ENCODE data around the gene WDR33. TPM values are rescaled to one million over a fixed set of nuclear protein-coding genes. Genes with fewer than 3 reads are reported as not detected.
"Not testable (repeated sequence)": the region's sequence is repeated elsewhere in the genome, so short reads cannot be mapped to it uniquely, and the experiment has no call there.

Gene WDR33
- total and polyA plus RNA-seq, 4 experiments from 2014 or later: 19.4 to 86.2 (median 70.4) TPM

DNA sequence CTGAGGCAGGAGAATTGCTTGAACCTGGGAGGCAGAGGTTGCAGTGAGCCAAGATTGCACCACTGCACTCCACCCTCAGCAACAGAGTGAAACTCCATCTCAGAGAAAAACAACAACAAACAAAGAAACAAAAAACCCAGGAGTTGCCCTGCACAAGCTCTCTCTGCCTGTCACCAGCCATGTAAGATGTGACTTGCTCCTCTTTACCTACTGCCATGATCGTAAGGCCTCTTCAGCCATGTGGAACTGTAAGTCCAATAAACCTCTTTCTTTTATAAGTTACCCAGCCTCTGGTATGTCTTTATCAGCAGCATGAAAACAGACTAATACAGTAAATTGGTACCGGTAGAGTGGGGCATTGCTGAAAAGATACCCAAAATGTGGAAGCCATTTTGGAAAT is 15.7 kb upstream of the WDR33 start:
- H3K36me3 ChIP-seq (ENCODE audit: insufficient read depth, low read length); H3K27me3 Mint-ChIP-seq; H3K27me3 ChIP-seq (ENCODE audit: insufficient read depth, low read length); intact Hi-C loops (cut with micrococcal nuclease); H3K36me3 Mint-ChIP-seq; POLR2A ChIA-PET (ENCODE audit: partially characterized antibody); H3K4me3 Mint-ChIP-seq; H3K9me3 ChIP-seq (ENCODE audit: control insufficient read depth in 1 of 2, low read length in 2 of 2); H3K4me3 ChIP-seq (ENCODE audit: low read length in 2 of 2); DNase-seq; H3K27ac ChIP-seq (ENCODE audit: low read depth, low read length); CTCF ChIA-PET (ENCODE audit: partially characterized antibody): not testable (repeated sequence)
- Mint-ChIP-seq H3K4me1 (peaks cover 19 to 39% (median 26%) of the 10 kb centered on the region in 4 donors), H3K9me3 (peaks cover 0 to 17% (median under 1%) of the 10 kb centered on the region in 8 donors), H3K27ac (peak overlapping the region in 2 of 7 donors; percentile 13 to 26)
- peaks cover 24% of the 10 kb centered on the region for H3K4me1 ChIP-seq (ENCODE audit: insufficient read depth, low read length)

DNA sequence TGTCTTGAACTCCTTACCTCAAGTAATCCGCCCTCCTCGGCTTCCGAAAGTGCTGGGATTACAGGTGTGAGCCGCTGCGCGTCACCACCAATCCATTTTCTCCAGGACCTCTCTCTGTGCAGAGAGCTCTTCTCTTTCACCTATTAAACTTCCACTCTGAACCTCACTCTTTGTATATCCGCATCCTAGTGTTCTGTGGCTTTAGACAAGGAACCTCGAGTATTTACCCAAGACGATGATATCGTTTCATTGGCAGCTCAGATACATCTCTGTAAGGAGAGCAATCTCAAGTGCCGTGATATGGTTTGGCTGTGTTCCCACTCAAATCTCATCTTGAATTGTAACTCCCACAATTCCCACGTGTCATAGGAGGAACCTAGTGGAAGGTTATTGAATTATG is 15.1 kb upstream of the WDR33 start:
- H3K36me3 Mint-ChIP-seq: peaks cover 0 to 3% of the 10 kb centered on the region in 2 donors
- Histone ChIP-seq H3K9me3 (ENCODE audit: control insufficient read depth in 1 of 2, low read length in 2 of 2) (no peaks in the 10 kb centered on the region), H3K27me3 (ENCODE audit: insufficient read depth, low read length) (no peaks in the 10 kb centered on the region), H3K36me3 (ENCODE audit: insufficient read depth, low read length) (no peaks in the 10 kb centered on the region), H3K4me3 (ENCODE audit: low read length in 2 of 2) (no peak overlapping the region), H3K4me1 (ENCODE audit: insufficient read depth, low read length) (peaks cover 22% of the 10 kb centered on the region), H3K27ac (ENCODE audit: low read depth, low read length) (no peak overlapping the region)
- peaks cover 0 to 17% (median 2%) of the 10 kb centered on the region in 8 donors for H3K9me3 Mint-ChIP-seq
- CTCF ChIA-PET (ENCODE audit: partially characterized antibody): no interaction called here
- H3K4me1 Mint-ChIP-seq: peaks cover 17 to 33% (median 25%) of the 10 kb centered on the region in 4 donors
- H3K27me3 Mint-ChIP-seq: no peaks in the 10 kb centered on the region
- no peak for DNase-seq
- intact Hi-C loops (cut with micrococcal nuclease): no loop called here
- no peak overlapping the region for H3K4me3 Mint-ChIP-seq
- POLR2A ChIA-PET (ENCODE audit: partially characterized antibody): no interaction called here
- H3K27ac Mint-ChIP-seq: no peak overlapping the region

DNA sequence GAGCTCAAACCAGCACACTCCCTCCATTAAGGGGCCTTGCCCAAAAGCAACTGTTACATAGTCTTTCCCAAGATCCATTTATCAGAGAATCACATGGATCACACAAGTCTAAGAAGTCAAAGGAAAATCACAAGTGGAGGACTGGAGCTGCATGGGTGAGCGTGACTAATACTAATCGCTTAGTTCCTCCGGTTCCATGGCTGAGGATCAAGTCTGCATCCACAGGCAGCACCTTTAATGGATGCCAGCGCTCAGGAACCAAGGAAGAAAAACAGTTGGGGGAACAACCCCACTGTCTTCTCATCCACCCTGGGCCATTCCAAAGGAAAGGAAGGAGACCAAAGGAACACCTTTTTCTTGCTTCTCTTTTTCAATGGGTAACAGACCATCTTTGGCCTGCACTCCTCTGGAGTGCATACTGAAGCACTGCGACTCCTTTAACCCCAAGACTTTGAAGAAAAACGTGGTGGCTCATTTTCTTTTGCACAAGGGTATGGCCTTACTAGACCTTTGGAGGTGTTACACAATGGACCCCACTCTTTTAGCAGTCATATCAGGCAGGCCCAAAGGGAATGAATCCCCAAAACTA is 9.2 kb upstream of the WDR33 start:
- intact Hi-C loops (cut with micrococcal nuclease): no loop called here
- H3K4me3 ChIP-seq (ENCODE audit: low read length in 2 of 2): no peak overlapping the region
- DNase-seq: no peak
- no peak overlapping the region for H3K27ac ChIP-seq (ENCODE audit: low read depth, low read length)
- H3K27me3 ChIP-seq (ENCODE audit: insufficient read depth, low read length): no peaks in the 10 kb centered on the region
- H3K36me3 Mint-ChIP-seq: peaks cover 0 to 10% of the 10 kb centered on the region in 2 donors
- H3K9me3 ChIP-seq (ENCODE audit: control insufficient read depth in 1 of 2, low read length in 2 of 2): peaks cover 0 to 9% of the 10 kb centered on the region in 2 donors
- H3K4me3 Mint-ChIP-seq: no peak overlapping the region
- CTCF ChIA-PET (ENCODE audit: partially characterized antibody): no interaction called here
- H3K9me3 Mint-ChIP-seq: peaks cover 0 to 27% (median 18%) of the 10 kb centered on the region in 8 donors
- POLR2A ChIA-PET (ENCODE audit: partially characterized antibody): no interaction called here
- H3K4me1 ChIP-seq (ENCODE audit: insufficient read depth, low read length): no peaks in the 10 kb centered on the region
- no peaks in the 10 kb centered on the region for H3K4me1 Mint-ChIP-seq
- H3K36me3 ChIP-seq (ENCODE audit: insufficient read depth, low read length): no peaks in the 10 kb centered on the region
- H3K27me3 Mint-ChIP-seq: peaks cover 0 to 2% of the 10 kb centered on the region in 2 donors
- H3K27ac Mint-ChIP-seq: no peak overlapping the region

DNA sequence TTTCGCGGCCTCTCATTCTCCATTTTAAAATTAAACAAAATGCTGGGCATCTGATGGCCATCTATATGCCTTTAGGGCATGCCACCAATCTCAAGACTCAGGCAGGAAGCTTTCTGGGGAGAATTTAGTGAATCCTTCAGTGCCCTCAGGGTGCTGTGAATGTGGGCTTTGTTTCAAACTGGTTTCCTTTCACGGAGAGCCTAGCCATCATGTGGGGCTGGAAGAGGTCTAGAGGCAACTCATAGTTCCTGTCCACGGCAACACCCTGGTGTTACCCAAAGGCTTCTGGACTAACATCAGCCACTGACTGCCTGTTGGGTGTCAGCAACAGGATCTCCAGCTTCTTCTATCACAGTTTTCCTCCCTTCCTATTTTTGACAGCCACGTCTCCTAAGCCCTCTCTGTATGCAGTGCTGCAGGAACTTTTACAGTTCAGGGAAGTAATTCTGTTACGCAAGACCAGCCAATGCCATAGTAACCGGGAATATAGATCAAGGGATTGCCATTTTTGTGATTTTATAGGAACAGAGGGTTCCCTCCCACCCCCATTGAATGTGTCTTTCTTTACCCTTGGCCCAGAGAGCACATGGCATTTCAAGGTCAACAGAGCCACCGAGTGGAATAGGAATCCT is 7.9 kb upstream of the WDR33 start:
- Histone ChIP-seq H3K27ac (ENCODE audit: low read depth, low read length) (no peak overlapping the region), H3K27me3 (ENCODE audit: insufficient read depth, low read length) (no peaks in the 10 kb centered on the region), H3K36me3 (ENCODE audit: insufficient read depth, low read length) (no peaks in the 10 kb centered on the region), H3K4me3 (ENCODE audit: low read length in 2 of 2) (no peak overlapping the region), H3K9me3 (ENCODE audit: control insufficient read depth in 1 of 2, low read length in 2 of 2) (peaks cover 0 to 9% of the 10 kb centered on the region in 2 donors), H3K4me1 (ENCODE audit: insufficient read depth, low read length) (no peaks in the 10 kb centered on the region)
- Mint-ChIP-seq H3K27ac (no peak overlapping the region), H3K27me3 (peaks cover 0 to 4% of the 10 kb centered on the region in 2 donors), H3K9me3 (peaks cover 0 to 27% (median 18%) of the 10 kb centered on the region in 8 donors), H3K36me3 (peaks cover 0 to 10% of the 10 kb centered on the region in 2 donors), H3K4me1 (no peaks in the 10 kb centered on the region), H3K4me3 (no peak overlapping the region)
- CTCF ChIA-PET (ENCODE audit: partially characterized antibody): interaction anchor here (0.7 kb wide), 1 partner anchor 24 kb away, joined by 3 read pairs; no protein-coding TSS in a partner anchor
- POLR2A ChIA-PET (ENCODE audit: partially characterized antibody): no interaction called here
- DNase-seq: no peak
- intact Hi-C loops (cut with micrococcal nuclease): no loop called here

DNA sequence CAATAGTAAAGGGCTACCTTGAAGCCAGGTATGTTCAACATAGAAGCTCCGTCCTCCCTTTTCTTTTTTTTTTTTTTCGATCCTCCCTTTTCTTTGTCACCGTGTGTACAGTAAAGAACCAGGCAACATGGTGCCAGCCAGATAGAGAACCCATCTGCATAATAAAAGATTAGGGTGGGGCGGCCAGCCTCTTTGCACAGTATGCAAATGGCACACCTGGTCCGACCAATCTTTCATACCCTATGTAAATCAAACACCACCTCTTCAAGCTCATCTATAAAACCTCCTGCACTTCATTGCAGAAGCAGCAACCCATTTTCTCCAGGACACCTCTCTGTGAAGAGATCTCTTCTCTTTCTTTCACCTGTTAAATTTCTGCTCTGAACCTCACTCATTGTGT is 7.3 kb upstream of the WDR33 start:
- Mint-ChIP-seq H3K4me1 (no peaks in the 10 kb centered on the region), H3K27me3 (peaks cover 0 to 5% of the 10 kb centered on the region in 2 donors), H3K4me3 (no peak overlapping the region), H3K27ac (no peak overlapping the region), H3K36me3 (peaks cover 0 to 10% of the 10 kb centered on the region in 2 donors), H3K9me3 (peaks cover 0 to 27% (median 18%) of the 10 kb centered on the region in 8 donors)
- Histone ChIP-seq H3K9me3 (ENCODE audit: control insufficient read depth in 1 of 2, low read length in 2 of 2) (peaks cover 0 to 9% of the 10 kb centered on the region in 2 donors), H3K27me3 (ENCODE audit: insufficient read depth, low read length) (no peaks in the 10 kb centered on the region), H3K4me3 (ENCODE audit: low read length in 2 of 2) (no peak overlapping the region), H3K36me3 (ENCODE audit: insufficient read depth, low read length) (no peaks in the 10 kb centered on the region), H3K4me1 (ENCODE audit: insufficient read depth, low read length) (no peaks in the 10 kb centered on the region), H3K27ac (ENCODE audit: low read depth, low read length) (no peak overlapping the region)
- ChIA-PET POLR2A (ENCODE audit: partially characterized antibody) (no interaction called here), CTCF (ENCODE audit: partially characterized antibody) (interaction anchor here (0.7 kb wide), 1 partner anchor 25 kb away, joined by 3 read pairs; no protein-coding TSS in a partner anchor)
- intact Hi-C loops (cut with micrococcal nuclease): no loop called here
- DNase-seq: no peak

DNA sequence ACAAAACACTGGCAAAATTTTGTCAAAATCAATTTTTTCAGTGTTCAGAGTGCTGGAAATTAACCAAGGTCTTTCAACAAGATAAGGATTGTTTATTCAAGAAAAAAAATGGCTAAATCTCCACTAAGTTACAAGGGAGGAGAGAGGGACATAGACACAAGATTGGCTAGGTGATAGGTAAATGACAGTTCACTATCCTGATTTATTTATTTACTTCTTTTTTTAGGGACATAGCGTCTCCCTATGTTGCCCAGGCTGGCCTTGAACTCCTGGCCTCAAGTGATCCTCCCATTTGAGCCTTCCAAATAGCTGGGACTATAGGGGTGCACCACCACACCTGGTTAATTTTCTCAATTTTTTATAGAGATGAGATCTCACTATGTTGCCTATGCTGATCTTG is 3.7 kb upstream of the WDR33 start:
- no peak overlapping the region for H3K27ac ChIP-seq (ENCODE audit: low read depth, low read length)
- peaks cover 3 to 16% of the 10 kb centered on the region in 2 donors for H3K36me3 Mint-ChIP-seq
- peaks cover 11% of the 10 kb centered on the region for H3K4me1 ChIP-seq (ENCODE audit: insufficient read depth, low read length)
- H3K4me3 ChIP-seq (ENCODE audit: low read length in 2 of 2): no peak overlapping the region
- H3K4me3 Mint-ChIP-seq: no peak overlapping the region
- intact Hi-C loops (cut with micrococcal nuclease): loop anchor here (5.0 kb wide), 1 partner anchor 213 kb away; the partner anchor contains the start of gene SAP130
- DNase-seq: no peak
- no peaks in the 10 kb centered on the region for H3K27me3 ChIP-seq (ENCODE audit: insufficient read depth, low read length)
- no peaks in the 10 kb centered on the region for H3K9me3 ChIP-seq (ENCODE audit: control insufficient read depth in 1 of 2, low read length in 2 of 2)
- H3K27ac Mint-ChIP-seq: no peak overlapping the region
- H3K9me3 Mint-ChIP-seq: peaks cover 0 to 9% (median 5%) of the 10 kb centered on the region in 8 donors
- H3K27me3 Mint-ChIP-seq: peaks cover 0 to 6% of the 10 kb centered on the region in 2 donors
- ChIA-PET POLR2A (ENCODE audit: partially characterized antibody) (no interaction called here), CTCF (ENCODE audit: partially characterized antibody) (no interaction called here)
- H3K36me3 ChIP-seq (ENCODE audit: insufficient read depth, low read length): no peaks in the 10 kb centered on the region
- H3K4me1 Mint-ChIP-seq: peaks cover 13 to 26% (median 21%) of the 10 kb centered on the region in 4 donors

DNA sequence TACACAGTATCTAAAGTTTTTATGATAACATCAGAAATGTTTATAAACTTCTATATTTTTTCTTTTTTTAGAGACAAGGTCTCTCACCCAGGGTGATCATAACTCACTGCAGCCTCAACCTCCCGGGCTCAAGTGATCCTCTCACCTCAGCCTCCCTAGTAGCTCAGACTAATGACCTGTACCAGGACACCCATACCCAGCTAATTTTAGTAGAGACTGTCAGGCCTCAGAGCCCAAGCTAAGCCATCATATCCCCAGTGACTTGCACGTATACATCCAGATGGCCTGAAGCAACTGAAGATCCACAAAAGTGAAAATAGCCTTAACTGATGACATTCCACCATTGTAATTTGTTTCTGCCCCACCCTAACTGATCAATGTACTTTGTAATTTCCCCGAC is 1.5 kb upstream of the WDR33 start:
- H3K9me3 Mint-ChIP-seq; CTCF ChIA-PET (ENCODE audit: partially characterized antibody); H3K27me3 Mint-ChIP-seq; H3K36me3 ChIP-seq (ENCODE audit: insufficient read depth, low read length); H3K27ac ChIP-seq (ENCODE audit: low read depth, low read length); DNase-seq; H3K9me3 ChIP-seq (ENCODE audit: control insufficient read depth in 1 of 2, low read length in 2 of 2); H3K4me3 ChIP-seq (ENCODE audit: low read length in 2 of 2); H3K27me3 ChIP-seq (ENCODE audit: insufficient read depth, low read length): not testable (repeated sequence)
- POLR2A ChIA-PET (ENCODE audit: partially characterized antibody): interaction anchor here (1.1 to 2.3 kb wide), 3 partner anchors 45 to 111 kb away, joined by 3 to 15 read pairs (median 11); partner anchors contain the start of genes POLR2D and SFT2D3
- H3K4me1 ChIP-seq (ENCODE audit: insufficient read depth, low read length): peaks cover 34% of the 10 kb centered on the region
- intact Hi-C loops (cut with micrococcal nuclease): loop anchor here (5.0 kb wide), 1 partner anchor 215 kb away; the partner anchor contains the start of gene SAP130
- Mint-ChIP-seq H3K4me3 (peak overlapping the region in 7 of 8 donors; percentile 10 to 99 (median 20)), H3K27ac (peak overlapping the region in 4 of 7 donors; percentile 5 to 100 (median 68)), H3K36me3 (peaks cover 7 to 22% of the 10 kb centered on the region in 2 donors), H3K4me1 (peaks cover 24 to 47% (median 36%) of the 10 kb centered on the region in 4 donors)

All from CD4-positive, alpha-beta memory T cell (primary cell).